ENCODE results near the gene ARFGAP3.

Gene ARFGAP3

DNA sequence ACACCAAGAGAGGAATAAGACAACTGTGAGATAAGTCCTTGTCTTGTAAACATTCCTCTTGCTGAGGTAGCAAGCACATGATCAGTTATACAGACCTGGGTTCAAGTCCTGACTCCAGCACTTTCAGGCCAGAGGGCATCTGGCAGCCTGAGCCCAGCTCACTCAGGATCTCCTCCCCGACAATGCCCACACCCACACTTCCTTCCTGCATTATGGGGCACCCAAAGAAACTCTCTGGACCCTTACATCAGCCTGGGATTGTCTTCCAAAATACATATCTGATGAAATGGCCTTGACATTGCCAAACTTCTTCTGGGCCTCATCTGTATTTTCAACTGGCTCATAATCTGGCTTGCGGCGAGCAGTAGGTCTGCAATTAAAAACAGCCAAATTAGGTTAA, 48.6 kb downstream of the ARFGAP3 start:
- TF ChIP-seq, protein P1, sequence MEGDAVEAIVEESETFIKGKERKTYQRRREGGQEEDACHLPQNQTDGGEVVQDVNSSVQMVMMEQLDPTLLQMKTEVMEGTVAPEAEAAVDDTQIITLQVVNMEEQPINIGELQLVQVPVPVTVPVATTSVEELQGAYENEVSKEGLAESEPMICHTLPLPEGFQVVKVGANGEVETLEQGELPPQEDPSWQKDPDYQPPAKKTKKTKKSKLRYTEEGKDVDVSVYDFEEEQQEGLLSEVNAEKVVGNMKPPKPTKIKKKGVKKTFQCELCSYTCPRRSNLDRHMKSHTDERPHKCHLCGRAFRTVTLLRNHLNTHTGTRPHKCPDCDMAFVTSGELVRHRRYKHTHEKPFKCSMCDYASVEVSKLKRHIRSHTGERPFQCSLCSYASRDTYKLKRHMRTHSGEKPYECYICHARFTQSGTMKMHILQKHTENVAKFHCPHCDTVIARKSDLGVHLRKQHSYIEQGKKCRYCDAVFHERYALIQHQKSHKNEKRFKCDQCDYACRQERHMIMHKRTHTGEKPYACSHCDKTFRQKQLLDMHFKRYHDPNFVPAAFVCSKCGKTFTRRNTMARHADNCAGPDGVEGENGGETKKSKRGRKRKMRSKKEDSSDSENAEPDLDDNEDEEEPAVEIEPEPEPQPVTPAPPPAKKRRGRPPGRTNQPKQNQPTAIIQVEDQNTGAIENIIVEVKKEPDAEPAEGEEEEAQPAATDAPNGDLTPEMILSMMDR (IDR thresholded peaks at IDR 0.05; ENCODE audit: insufficient read depth, low read depth, low read length, missing control alignments), result no peak
- no peak for DNase-seq (ENCODE audit: low read depth)
- H3K4me3 ChIP-seq (ENCODE audit: low read depth, low read length), result no peak overlapping the region

DNA sequence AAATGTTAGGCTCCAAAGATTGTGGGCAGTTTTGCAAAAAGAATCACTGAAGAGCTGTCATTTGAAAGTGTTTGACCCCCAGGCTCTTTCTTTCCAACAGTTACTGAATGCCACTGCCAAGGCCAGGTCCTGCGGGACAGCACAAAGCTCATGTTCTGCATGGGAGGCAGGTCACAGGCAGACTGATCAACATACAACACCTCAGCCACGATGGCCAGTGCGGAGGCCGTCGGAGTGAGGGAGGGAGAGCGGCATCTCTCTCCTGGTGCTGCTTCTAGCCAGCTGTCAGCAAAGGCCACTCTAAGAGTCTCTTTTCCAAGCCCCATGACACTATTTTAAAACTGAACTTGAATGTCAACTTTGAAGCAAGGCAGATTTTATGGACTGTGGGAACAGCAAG, 49.9 kb downstream of the ARFGAP3 start:
- no peak overlapping the region for H3K4me3 ChIP-seq (ENCODE audit: low read depth, low read length)
- DNase-seq (ENCODE audit: low read depth), result no peak
- TF ChIP-seq, protein P1 (IDR thresholded peaks at IDR 0.05; ENCODE audit: insufficient read depth, low read depth, low read length, missing control alignments), result no peak

DNA sequence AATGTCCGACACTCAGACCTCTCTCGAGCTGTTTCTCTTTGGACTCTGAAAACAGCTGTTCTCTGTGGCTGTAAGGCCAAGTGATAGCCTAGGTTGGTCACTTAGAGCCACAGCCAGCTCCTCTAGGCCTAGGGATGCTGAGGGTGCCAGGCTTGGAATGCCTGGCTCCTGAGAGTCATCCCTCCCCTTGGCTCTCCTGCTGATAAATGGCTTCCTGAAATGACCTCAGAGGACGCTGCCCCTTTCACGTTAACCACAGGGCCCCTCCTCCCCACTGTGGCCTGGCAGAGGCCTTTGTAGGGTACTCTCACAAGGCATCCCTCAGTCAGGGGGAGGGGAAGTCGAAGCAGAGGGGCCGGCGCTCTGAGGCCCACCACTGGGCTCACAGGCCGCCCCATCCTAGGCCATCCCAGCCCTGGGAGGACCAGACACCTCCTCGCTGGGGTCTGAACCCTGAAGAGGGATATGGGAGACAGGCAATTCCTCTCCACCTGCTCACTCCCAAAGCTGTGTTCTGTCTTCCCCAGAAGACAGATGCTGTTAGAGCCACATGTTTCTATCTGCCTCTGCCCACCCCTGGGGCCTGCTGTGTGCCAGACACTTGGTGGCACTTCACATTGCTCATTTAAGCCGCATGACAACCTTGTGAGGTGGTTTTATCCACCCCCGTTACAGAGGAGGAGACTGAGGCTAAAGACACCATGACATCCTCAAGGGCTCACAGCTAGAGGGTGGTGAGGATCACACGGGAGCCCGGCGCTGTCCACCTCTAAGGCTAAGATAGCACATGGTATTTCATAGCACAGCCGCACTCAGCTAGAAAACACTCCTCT, 50.9 kb downstream of the ARFGAP3 start:
- TF ChIP-seq, protein P1 (IDR thresholded peaks at IDR 0.05; ENCODE audit: insufficient read depth, low read depth, low read length, missing control alignments), result no peak
- H3K4me3 ChIP-seq (ENCODE audit: low read depth, low read length), result no peak overlapping the region
- no peak for DNase-seq (ENCODE audit: low read depth)

DNA sequence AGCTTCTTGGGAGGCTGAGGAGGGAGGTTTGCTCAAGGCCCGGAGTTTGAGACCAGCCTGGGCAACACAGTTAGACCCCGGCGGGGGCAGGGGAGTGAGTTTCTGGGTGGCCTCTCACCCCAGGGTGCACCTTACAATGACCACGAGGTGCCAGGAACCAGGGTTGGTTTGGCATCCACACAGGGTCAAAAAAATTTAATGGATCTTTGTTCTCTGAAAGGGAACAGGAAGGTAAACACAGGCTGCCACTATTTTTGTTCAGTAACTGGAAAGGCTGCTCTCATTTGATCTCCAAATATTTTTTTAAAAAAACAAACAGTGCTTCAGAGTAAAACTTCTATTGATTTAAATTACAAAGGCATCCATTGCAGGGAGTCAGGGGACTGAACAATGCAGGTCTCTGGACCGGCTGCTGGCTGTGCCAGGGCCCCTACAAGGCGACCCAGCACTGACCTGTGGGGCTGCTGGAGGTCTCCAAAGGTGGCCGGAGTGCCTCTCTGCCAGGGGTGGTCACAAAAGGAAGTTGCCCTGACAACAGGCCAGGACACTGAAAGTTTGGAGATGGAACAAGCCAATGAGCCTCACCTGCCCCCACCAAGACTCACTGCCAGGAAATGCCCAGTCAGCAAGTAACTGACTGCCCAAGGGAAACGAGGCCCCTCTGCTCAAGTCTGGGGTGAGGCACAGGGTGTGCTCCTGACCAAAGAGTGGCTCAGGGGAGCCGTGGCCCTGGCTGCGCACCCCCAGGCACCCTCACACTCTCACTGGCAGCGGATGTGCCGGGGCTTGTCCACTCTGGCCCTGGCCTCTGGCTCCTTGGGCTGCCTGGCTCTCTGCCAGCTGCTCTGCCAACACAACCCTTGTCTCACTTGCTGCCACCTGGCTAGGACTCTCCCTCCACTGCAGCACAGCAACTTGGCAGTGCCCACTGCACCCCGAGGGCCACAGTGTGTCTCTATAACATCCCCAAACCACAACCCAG, 51.8 kb downstream of the ARFGAP3 start:
- TF ChIP-seq, protein P1 (IDR thresholded peaks at IDR 0.05; ENCODE audit: insufficient read depth, low read depth, low read length, missing control alignments), result no peak
- H3K4me3 ChIP-seq (ENCODE audit: low read depth, low read length), result no peak overlapping the region
- no peak for DNase-seq (ENCODE audit: low read depth)

DNA sequence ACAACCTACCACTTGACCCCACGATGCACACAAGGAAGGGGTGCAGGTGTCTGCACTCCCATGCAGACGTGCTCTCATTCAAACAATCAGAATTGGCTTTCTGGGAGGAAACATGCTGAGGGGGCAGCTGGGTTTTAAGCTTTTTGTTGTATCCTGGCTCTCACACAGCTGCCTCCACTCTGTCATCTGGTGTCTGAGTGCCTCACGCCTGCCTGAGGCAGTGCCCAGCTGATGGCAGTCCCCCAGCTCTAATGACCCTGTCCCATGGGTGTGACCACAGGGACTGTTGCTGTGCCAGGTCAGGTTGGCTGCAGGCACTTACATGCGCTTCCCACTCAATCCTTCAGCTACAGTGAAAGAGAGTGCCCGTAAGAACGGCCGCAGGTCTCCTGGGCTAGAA, 53.7 kb downstream of the ARFGAP3 start:
- TF ChIP-seq, protein P1 (IDR thresholded peaks at IDR 0.05; ENCODE audit: insufficient read depth, low read depth, low read length, missing control alignments), result no peak
- no peak overlapping the region for H3K4me3 ChIP-seq (ENCODE audit: low read depth, low read length)
- DNase-seq (ENCODE audit: low read depth), result no peak

DNA sequence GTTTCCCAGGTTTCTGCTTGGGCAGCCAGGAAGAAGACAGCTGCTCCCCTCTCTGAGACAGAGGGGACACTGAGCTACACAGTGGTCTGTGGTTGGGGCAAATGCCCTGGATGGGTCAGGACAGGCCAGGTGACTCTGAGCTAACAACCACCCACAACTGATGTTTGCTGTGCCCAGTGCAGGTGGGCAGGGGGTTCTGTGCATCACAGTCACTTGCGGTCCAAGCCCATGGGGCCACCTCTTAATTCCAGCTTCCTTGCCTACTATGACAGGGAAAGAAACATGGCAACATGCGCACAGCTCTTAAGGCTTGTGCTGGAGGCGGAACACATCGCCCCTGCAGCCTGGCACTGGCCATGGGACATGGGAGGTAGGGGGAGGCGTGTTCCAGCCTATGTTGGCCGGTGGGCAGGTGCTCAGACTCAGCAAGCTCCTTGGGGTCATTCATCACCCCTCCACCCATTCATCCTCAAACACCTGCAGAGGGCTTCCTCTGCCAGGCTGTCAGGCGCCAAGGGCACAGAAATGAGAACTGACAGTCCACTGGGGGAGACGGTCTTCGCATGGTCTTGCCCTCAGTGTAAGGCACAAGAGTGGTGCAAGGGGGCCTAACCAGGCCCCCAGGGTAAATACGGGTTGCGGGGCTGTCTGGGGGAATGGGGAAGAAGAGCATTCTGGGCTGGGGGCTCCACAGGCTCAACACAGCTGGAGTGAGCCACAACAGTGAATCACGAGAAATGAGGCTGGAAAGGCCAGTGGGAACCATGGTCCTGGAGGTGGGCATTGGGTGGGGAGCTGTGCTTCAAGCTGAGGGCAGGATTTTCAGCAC, 55.6 kb downstream of the ARFGAP3 start:
- H3K4me3 ChIP-seq (ENCODE audit: low read depth, low read length), result no peak overlapping the region
- DNase-seq (ENCODE audit: low read depth), result no peak
- TF ChIP-seq, protein P1 (IDR thresholded peaks at IDR 0.05; ENCODE audit: insufficient read depth, low read depth, low read length, missing control alignments), result no peak

All from GM12865 (cell line).